HCEC 1CT (cell line): Measurements from ENCODE around the gene PRSS57.
"Not testable (repeated sequence)": the region's sequence is repeated elsewhere in the genome, so short reads cannot be mapped to it uniquely, and the experiment has no call there.

ENCODE experiments used
- DNase-seq: peaks from one replicate; pipeline ENCODE4 v3.0.0-alpha.2; 2017

The PRSS57 gene

GRCh38 chr19:695352-695949 lies at the start of gene PRSS57:
Gene PRSS57 (minus strand): TSS chr19:695452. CDS start chr19:695430, 22 bp downstream.
- no peak for DNase-seq

- no peak for DNase-seq
Measured at GRCh38 chr19:743168-743687, 48.0 kb upstream of the PRSS57 start.

GRCh38 chr19:742540-743075 lies 47.4 kb upstream of the PRSS57 start:
- DNase-seq = no peak

- DNase-seq = peak; percentile 11
Measured at GRCh38 chr19:741506-742131, 46.4 kb upstream of the PRSS57 start.

GRCh38 chr19:740816-741505 lies 45.7 kb upstream of the PRSS57 start:
- DNase-seq = not testable (repeated sequence)

- no peak for DNase-seq
Measured at GRCh38 chr19:739998-740715, 44.9 kb upstream of the PRSS57 start.

- no peak for DNase-seq
Measured at GRCh38 chr19:738509-739128, 43.4 kb upstream of the PRSS57 start.

- DNase-seq = peak; percentile 12
Measured at GRCh38 chr19:737591-738093, 42.4 kb upstream of the PRSS57 start.

GRCh38 chr19:736125-736524 lies 40.9 kb upstream of the PRSS57 start:
- DNase-seq = no peak

- no peak for DNase-seq
Measured at GRCh38 chr19:734716-735115, 39.5 kb upstream of the PRSS57 start.

- no peak for DNase-seq
Measured at GRCh38 chr19:732148-733069, 37.2 kb upstream of the PRSS57 start.

- DNase-seq = no peak
Measured at GRCh38 chr19:731000-731399, 35.7 kb upstream of the PRSS57 start.

- DNase-seq = no peak
Measured at GRCh38 chr19:729965-730668, 34.9 kb upstream of the PRSS57 start.

GRCh38 chr19:729564-729963 lies 34.3 kb upstream of the PRSS57 start:
- DNase-seq = not testable (repeated sequence)

GRCh38 chr19:728011-728410 lies 32.8 kb upstream of the PRSS57 start:
- no peak for DNase-seq

- no peak for DNase-seq
Measured at GRCh38 chr19:726993-727956, 32.0 kb upstream of the PRSS57 start.

- DNase-seq = no peak
Measured at GRCh38 chr19:725461-726089, 30.3 kb upstream of the PRSS57 start.

GRCh38 chr19:723714-724113 lies 28.5 kb upstream of the PRSS57 start:
- DNase-seq = no peak

GRCh38 chr19:723247-723646 lies 28.0 kb upstream of the PRSS57 start:
- DNase-seq = no peak
